HepG2 (cell line): ENCODE data around the gene RANBP3. TPM values are rescaled to one million over a fixed set of nuclear protein-coding genes. Genes with fewer than 3 reads are reported as not detected.

Source experiments
- BRCA1 ChIP-seq: sonication (generic); formaldehyde crosslinking; IDR thresholded peaks from 2 replicates; pipeline ENCODE4 v1.4.0; 2020; ENCODE audit warnings: missing genetic modification reagents
- ETV5 ChIP-seq: IDR thresholded peaks from 2 replicates; pipeline ENCODE4 v1.6.1; 2018; ENCODE audit warnings: missing biosample characterization, missing genetic modification reagents, inconsistent platforms, borderline replicate concordance
- ETV6 ChIP-seq: sonication (generic); formaldehyde crosslinking; conservative IDR thresholded peaks from 2 replicates; pipeline ENCODE4 v1.4.0; 2020; ENCODE audit warnings: missing genetic modification reagents
- HDAC2 ChIP-seq: sonication (generic); formaldehyde crosslinking; IDR thresholded peaks from 2 replicates; pipeline ENCODE4 v1.4.0; 2020; ENCODE audit warnings: missing genetic modification reagents
- KDM1A ChIP-seq: IDR thresholded peaks from 2 replicates; pipeline ENCODE4 v1.6.1; 2016; ENCODE audit warnings: missing compliant biosample characterization
- KDM4B ChIP-seq: sonication (generic); formaldehyde crosslinking; IDR thresholded peaks from 2 replicates; pipeline ENCODE4 v1.4.0; 2020; ENCODE audit warnings: missing genetic modification reagents
- MEF2D ChIP-seq: sonication (generic); formaldehyde crosslinking; IDR thresholded peaks from 2 replicates; pipeline ENCODE4 v1.5.1; 2020; ENCODE audit warnings: mild to moderate bottlenecking, missing genetic modification reagents
- MEIS1 ChIP-seq: sonication (generic); formaldehyde crosslinking; IDR thresholded peaks from 2 replicates; pipeline ENCODE4 v1.9.0; 2021; ENCODE audit warnings: mild to moderate bottlenecking, missing genetic modification reagents, moderate library complexity, borderline replicate concordance
- NFIB ChIP-seq: sonication (generic); formaldehyde crosslinking; IDR thresholded peaks from 2 replicates; pipeline ENCODE4 v1.9.0; 2021; ENCODE audit warnings: missing genetic modification reagents, mild to moderate bottlenecking, borderline replicate concordance
- NR2F6 ChIP-seq, 2 experiments: IDR thresholded peaks; 2 replicates each; pipeline ENCODE4 v1.6.1; 2016; ENCODE audit warnings: antibody characterized with exemption in 1 of 2, mild to moderate bottlenecking in 1 of 2
- PHB2 ChIP-seq: fragments of 450-650 bp; IDR thresholded peaks from 2 replicates; pipeline ENCODE4 v1.6.1; 2018; ENCODE audit not compliant: partially characterized antibody
- RARA ChIP-seq: IDR thresholded peaks from 2 replicates; pipeline ENCODE4 v1.6.1; 2016; ENCODE audit warnings: missing genetic modification reagents, missing compliant biosample characterization
- SALL2 ChIP-seq: sonication (generic); formaldehyde crosslinking; IDR thresholded peaks from 2 replicates; pipeline ENCODE4 v1.8.1; 2023; ENCODE audit warnings: mild to moderate bottlenecking, missing genetic modification reagents, inconsistent platforms
- SIX1 ChIP-seq: sonication (generic); formaldehyde crosslinking; IDR thresholded peaks from 2 replicates; pipeline ENCODE4 v1.4.0; 2020; ENCODE audit warnings: missing genetic modification reagents, borderline replicate concordance
- TBX3 ChIP-seq: fragments of 450-650 bp; IDR thresholded peaks from 2 replicates; pipeline ENCODE4 v1.6.1; 2017; ENCODE audit warnings: antibody characterized with exemption, mild to moderate bottlenecking, inconsistent platforms, borderline replicate concordance
- THAP11 ChIP-seq: IDR thresholded peaks from 2 replicates; pipeline ENCODE4 v1.6.1; 2016; ENCODE audit warnings: missing biosample characterization, missing genetic modification reagents
- ZBTB3 ChIP-seq: sonication (generic); formaldehyde crosslinking; IDR thresholded peaks from 2 replicates; pipeline ENCODE4 v1.4.0; 2020; ENCODE audit warnings: low read depth, mild to moderate bottlenecking, moderate library complexity, missing genetic modification reagents, borderline replicate concordance
- ZFP90 ChIP-seq: sonication (generic); formaldehyde crosslinking; IDR thresholded peaks from 2 replicates; pipeline ENCODE4 v1.8.0; 2022; ENCODE audit warnings: missing genetic modification reagents, mild to moderate bottlenecking, inconsistent platforms, borderline replicate concordance
- ZNF121 ChIP-seq: sonication (generic); formaldehyde crosslinking; IDR thresholded peaks from 2 replicates; pipeline ENCODE4 v1.5.0; 2020; ENCODE audit warnings: mild to moderate bottlenecking, missing genetic modification reagents
- ZNF160 ChIP-seq: sonication (generic); formaldehyde crosslinking; IDR thresholded peaks from 2 replicates; pipeline ENCODE4 v1.8.0; 2022; ENCODE audit warnings: mild to moderate bottlenecking, inconsistent platforms, missing genetic modification reagents
- ZNF33B ChIP-seq: sonication (generic); formaldehyde crosslinking; IDR thresholded peaks from 2 replicates; pipeline ENCODE4 v1.5.1; 2020; ENCODE audit warnings: mild to moderate bottlenecking, missing genetic modification reagents
- ZNF563 ChIP-seq: sonication (generic); formaldehyde crosslinking; IDR thresholded peaks from 2 replicates; pipeline ENCODE4 v1.8.0; 2022; ENCODE audit warnings: mild to moderate bottlenecking, moderate library complexity, missing genetic modification reagents
- ZNF567 ChIP-seq: sonication (generic); formaldehyde crosslinking; IDR thresholded peaks from 2 replicates; pipeline ENCODE4 v1.8.1; 2023; ENCODE audit warnings: mild to moderate bottlenecking, missing genetic modification reagents, borderline replicate concordance
- ZNF7 ChIP-seq: IDR thresholded peaks from 2 replicates; pipeline ENCODE4 v1.6.1; 2016; ENCODE audit warnings: missing biosample characterization, missing genetic modification reagents
- ZNF788 ChIP-seq: sonication (generic); formaldehyde crosslinking; IDR thresholded peaks from 2 replicates; pipeline ENCODE4 v1.5.0; 2020; ENCODE audit warnings: mild to moderate bottlenecking, missing genetic modification reagents, borderline replicate concordance
- polyA plus RNA-seq, 8 experiments: library from polyadenylated mRNA; depleted of rRNA in 3 of 8; stranded (reverse) in 7 of 8; unstranded in 1 of 8; fragments of >200 nt; fragmentation: Illumina TruSeq in 4 of 8; extraction: Trizol in 4 of 8; gene quantifications; 2 replicates each; pipeline versions ENCODE4 v1.2.1 to v1.2.3, GENCODE V29; 2011 to 2016; ENCODE audit warnings: low read depth in 4 of 8, missing spikeins in 1 of 8, mixed read lengths in 1 of 8; ENCODE audit not compliant: insufficient read depth in 1 of 8
- total RNA-seq, 5 experiments: library from RNA; depleted of rRNA; stranded (reverse); fragments of >200 nt; fragmentation: Illumina TruSeq; extraction: Trizol; gene quantifications; 2 replicates each; pipeline ENCODE4 v1.2.3, GENCODE V29; 2016; ENCODE audit warnings: low read depth in 1 of 5
- TF ChIP-seq, protein P1 (sequence below): IDR thresholded peaks from 2 replicates; pipeline ENCODE4 v1.6.1; 2016; ENCODE audit warnings: mild to moderate bottlenecking
- TF ChIP-seq, protein P2 (sequence below): sonication (generic); formaldehyde crosslinking; IDR thresholded peaks from 2 replicates; pipeline ENCODE4 v1.4.0; 2020; ENCODE audit warnings: missing genetic modification reagents
- TF ChIP-seq, protein P3 (sequence below): sonication (generic); formaldehyde crosslinking; IDR thresholded peaks from 2 replicates; pipeline ENCODE4 v1.4.0; 2020; ENCODE audit warnings: missing genetic modification reagents

Gene RANBP3
- total and polyA plus RNA-seq, 2 of the 13 experiments (the other 11 are each of a cell fraction or from before 2014, with no cell fraction given) = 39.5 to 149 TPM

DNA sequence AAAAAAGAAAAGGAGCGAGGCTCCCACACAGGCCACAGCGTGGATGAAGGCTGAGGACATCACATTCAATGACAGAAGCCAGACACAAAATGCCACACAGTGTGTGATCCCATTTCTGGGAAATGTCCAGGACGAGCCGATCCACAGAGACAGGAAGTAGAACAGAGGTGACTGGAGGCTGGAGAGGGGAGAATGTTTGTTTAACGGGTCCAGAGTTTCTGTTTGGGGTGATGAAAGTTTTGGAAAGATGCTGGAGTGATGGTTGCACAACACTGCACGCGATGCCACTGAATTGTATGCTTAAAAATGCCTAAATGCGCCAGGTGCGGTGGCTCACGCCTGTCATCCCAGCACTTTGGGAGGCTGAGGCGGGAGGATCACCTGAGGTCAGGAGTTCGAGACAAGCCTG lies 107.0 kb downstream of the RANBP3 start (continued):
- TF ChIP-seq ZNF121 = peak; percentile 88
- 0 out of 2 replicates have a peak, but pooled peaks have one; percentile 38 for TF ChIP-seq ZNF33B (CRISPR knock-in tag)
- peak; percentile 37; the same call in 1 of the 2 replicates for TF ChIP-seq ZNF563
- TF ChIP-seq NR2F6 (IDR thresholded peaks at IDR 0.05) = peak; percentile 62
- TF ChIP-seq NR2F6 (CRISPR knock-in tag; IDR thresholded peaks at IDR 0.05) = peak; percentile 90
- TF ChIP-seq, protein P1, sequence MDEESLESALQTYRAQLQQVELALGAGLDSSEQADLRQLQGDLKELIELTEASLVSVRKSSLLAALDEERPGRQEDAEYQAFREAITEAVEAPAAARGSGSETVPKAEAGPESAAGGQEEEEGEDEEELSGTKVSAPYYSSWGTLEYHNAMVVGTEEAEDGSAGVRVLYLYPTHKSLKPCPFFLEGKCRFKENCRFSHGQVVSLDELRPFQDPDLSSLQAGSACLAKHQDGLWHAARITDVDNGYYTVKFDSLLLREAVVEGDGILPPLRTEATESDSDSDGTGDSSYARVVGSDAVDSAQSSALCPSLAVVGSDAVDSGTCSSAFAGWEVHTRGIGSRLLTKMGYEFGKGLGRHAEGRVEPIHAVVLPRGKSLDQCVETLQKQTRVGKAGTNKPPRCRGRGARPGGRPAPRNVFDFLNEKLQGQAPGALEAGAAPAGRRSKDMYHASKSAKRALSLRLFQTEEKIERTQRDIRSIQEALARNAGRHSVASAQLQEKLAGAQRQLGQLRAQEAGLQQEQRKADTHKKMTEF (CRISPR knock-in tag) = peak; percentile 96
- TF ChIP-seq SIX1 (CRISPR knock-in tag) = peak; percentile 65; the same call in 1 of the 2 replicates
- peak; percentile 93 for TF ChIP-seq ZBTB3 (CRISPR knock-in tag)
- peak; percentile 78 for TF ChIP-seq TBX3
- TF ChIP-seq, protein P2, sequence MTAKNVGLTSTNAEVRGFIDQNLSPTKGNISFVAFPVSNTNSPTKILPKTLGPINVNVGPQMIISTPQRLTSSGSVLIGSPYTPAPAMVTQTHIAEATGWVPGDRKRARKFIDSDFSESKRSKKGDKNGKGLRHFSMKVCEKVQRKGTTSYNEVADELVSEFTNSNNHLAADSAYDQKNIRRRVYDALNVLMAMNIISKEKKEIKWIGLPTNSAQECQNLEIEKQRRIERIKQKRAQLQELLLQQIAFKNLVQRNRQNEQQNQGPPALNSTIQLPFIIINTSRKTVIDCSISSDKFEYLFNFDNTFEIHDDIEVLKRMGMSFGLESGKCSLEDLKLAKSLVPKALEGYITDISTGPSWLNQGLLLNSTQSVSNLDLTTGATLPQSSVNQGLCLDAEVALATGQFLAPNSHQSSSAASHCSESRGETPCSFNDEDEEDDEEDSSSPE (CRISPR knock-in tag) = peak; percentile 59
- no peak for TF ChIP-seq NFIB
- TF ChIP-seq ZNF160 (CRISPR knock-in tag) = no peak
- TF ChIP-seq ETV6 (CRISPR knock-in tag) = peak; percentile 90
- TF ChIP-seq ZNF567 = peak; percentile 67; the same call in 1 of the 2 replicates
- peak; percentile 89; the same call in 1 of the 2 replicates for TF ChIP-seq KDM4B (CRISPR knock-in tag)
- peak; percentile 93 for TF ChIP-seq RARA (CRISPR knock-in tag)
- no peak; the same call in 1 of the 2 replicates for TF ChIP-seq ZFP90
- TF ChIP-seq THAP11 (CRISPR knock-in tag) = peak; percentile 84
- TF ChIP-seq HDAC2 = peak; percentile 98
- TF ChIP-seq SALL2 = peak; percentile 62; the same call in 1 of the 2 replicates
- peak; percentile 82; the same call in 1 of the 2 replicates for TF ChIP-seq MEIS1 (CRISPR knock-in tag)
- peak; percentile 68 for TF ChIP-seq ZNF7 (CRISPR knock-in tag)
- TF ChIP-seq BRCA1 = no peak
- TF ChIP-seq PHB2 = no peak
- peak; percentile 88; the same call in 1 of the 2 replicates for TF ChIP-seq ZNF788 (CRISPR knock-in tag)
- peak; percentile 100 for TF ChIP-seq KDM1A (CRISPR knock-in tag)
- TF ChIP-seq, protein P3, sequence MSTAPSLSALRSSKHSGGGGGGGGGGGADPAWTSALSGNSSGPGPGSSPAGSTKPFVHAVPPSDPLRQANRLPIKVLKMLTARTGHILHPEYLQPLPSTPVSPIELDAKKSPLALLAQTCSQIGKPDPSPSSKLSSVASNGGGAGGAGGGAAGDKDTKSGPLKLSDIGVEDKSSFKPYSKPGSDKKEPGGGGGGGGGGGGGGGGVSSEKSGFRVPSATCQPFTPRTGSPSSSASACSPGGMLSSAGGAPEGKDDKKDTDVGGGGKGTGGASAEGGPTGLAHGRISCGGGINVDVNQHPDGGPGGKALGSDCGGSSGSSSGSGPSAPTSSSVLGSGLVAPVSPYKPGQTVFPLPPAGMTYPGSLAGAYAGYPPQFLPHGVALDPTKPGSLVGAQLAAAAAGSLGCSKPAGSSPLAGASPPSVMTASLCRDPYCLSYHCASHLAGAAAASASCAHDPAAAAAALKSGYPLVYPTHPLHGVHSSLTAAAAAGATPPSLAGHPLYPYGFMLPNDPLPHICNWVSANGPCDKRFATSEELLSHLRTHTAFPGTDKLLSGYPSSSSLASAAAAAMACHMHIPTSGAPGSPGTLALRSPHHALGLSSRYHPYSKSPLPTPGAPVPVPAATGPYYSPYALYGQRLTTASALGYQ = peak; percentile 87
- peak; percentile 99 for TF ChIP-seq MEF2D (CRISPR knock-in tag)
- peak; percentile 99 for TF ChIP-seq ETV5 (CRISPR knock-in tag)
